ENCODE results near the gene TCF3.

The TCF3 gene

GRCh38 chr19:1646149-1646548 is 6.3 kb downstream of the TCF3 start:
- no peak for TF ChIP-seq CEBPB (IDR thresholded peaks at IDR 0.05)
- no peak for TF ChIP-seq ZBTB7A (IDR thresholded peaks at IDR 0.05; ENCODE audit: low read depth)
- TF ChIP-seq TAF1 (IDR thresholded peaks at IDR 0.05; ENCODE audit: low read depth), result no peak
- TF ChIP-seq, protein P1, sequence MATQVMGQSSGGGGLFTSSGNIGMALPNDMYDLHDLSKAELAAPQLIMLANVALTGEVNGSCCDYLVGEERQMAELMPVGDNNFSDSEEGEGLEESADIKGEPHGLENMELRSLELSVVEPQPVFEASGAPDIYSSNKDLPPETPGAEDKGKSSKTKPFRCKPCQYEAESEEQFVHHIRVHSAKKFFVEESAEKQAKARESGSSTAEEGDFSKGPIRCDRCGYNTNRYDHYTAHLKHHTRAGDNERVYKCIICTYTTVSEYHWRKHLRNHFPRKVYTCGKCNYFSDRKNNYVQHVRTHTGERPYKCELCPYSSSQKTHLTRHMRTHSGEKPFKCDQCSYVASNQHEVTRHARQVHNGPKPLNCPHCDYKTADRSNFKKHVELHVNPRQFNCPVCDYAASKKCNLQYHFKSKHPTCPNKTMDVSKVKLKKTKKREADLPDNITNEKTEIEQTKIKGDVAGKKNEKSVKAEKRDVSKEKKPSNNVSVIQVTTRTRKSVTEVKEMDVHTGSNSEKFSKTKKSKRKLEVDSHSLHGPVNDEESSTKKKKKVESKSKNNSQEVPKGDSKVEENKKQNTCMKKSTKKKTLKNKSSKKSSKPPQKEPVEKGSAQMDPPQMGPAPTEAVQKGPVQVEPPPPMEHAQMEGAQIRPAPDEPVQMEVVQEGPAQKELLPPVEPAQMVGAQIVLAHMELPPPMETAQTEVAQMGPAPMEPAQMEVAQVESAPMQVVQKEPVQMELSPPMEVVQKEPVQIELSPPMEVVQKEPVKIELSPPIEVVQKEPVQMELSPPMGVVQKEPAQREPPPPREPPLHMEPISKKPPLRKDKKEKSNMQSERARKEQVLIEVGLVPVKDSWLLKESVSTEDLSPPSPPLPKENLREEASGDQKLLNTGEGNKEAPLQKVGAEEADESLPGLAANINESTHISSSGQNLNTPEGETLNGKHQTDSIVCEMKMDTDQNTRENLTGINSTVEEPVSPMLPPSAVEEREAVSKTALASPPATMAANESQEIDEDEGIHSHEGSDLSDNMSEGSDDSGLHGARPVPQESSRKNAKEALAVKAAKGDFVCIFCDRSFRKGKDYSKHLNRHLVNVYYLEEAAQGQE (IDR thresholded peaks at IDR 0.05; ENCODE audit: low read depth), result no peak
- TF ChIP-seq CREB1 (IDR thresholded peaks at IDR 0.05; ENCODE audit: low read depth), result no peak
- TF ChIP-seq EGR1 (IDR thresholded peaks at IDR 0.05), result no peak
- TF ChIP-seq MAX (IDR thresholded peaks at IDR 0.05), result no peak
- no peak for TF ChIP-seq RAD21 (IDR thresholded peaks at IDR 0.05; ENCODE audit: low read depth)
- TF ChIP-seq EP300 (IDR thresholded peaks at IDR 0.05; ENCODE audit: borderline replicate concordance), result no peak
- TF ChIP-seq TEAD4 (IDR thresholded peaks at IDR 0.05), result no peak
- no peak for TF ChIP-seq TCF12 (IDR thresholded peaks at IDR 0.05; ENCODE audit: low read depth)
- TF ChIP-seq YY1 (IDR thresholded peaks at IDR 0.05; ENCODE audit: low read depth), result no peak

GRCh38 chr19:1645299-1645698 is 7.1 kb downstream of the TCF3 start:
- no peak for TF ChIP-seq FOXM1 (IDR thresholded peaks at IDR 0.05; ENCODE audit: borderline replicate concordance, low read depth)
- no peak for TF ChIP-seq TCF12 (IDR thresholded peaks at IDR 0.05; ENCODE audit: low read depth)
- TF ChIP-seq YY1 (IDR thresholded peaks at IDR 0.05; ENCODE audit: low read depth), result no peak
- no peak for TF ChIP-seq TEAD4 (IDR thresholded peaks at IDR 0.05)
- no peak for TF ChIP-seq EGR1 (IDR thresholded peaks at IDR 0.05)
- no peak for TF ChIP-seq ZBTB7A (IDR thresholded peaks at IDR 0.05; ENCODE audit: low read depth)
- no peak for TF ChIP-seq TAF1 (IDR thresholded peaks at IDR 0.05; ENCODE audit: low read depth)
- no peak for TF ChIP-seq EP300 (IDR thresholded peaks at IDR 0.05; ENCODE audit: borderline replicate concordance)
- no peak for TF ChIP-seq NFIC (IDR thresholded peaks at IDR 0.05)
- TF ChIP-seq MAX (IDR thresholded peaks at IDR 0.05), result no peak
- no peak for TF ChIP-seq RAD21 (IDR thresholded peaks at IDR 0.05; ENCODE audit: low read depth)
- TF ChIP-seq, protein P2, sequence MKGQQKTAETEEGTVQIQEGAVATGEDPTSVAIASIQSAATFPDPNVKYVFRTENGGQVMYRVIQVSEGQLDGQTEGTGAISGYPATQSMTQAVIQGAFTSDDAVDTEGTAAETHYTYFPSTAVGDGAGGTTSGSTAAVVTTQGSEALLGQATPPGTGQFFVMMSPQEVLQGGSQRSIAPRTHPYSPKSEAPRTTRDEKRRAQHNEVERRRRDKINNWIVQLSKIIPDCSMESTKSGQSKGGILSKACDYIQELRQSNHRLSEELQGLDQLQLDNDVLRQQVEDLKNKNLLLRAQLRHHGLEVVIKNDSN (IDR thresholded peaks at IDR 0.05), result no peak
- TF ChIP-seq, protein P1 (IDR thresholded peaks at IDR 0.05; ENCODE audit: low read depth), result no peak
- no peak for TF ChIP-seq CEBPB (IDR thresholded peaks at IDR 0.05)
- TF ChIP-seq CREB1 (IDR thresholded peaks at IDR 0.05; ENCODE audit: low read depth), result no peak

GRCh38 chr19:1644070-1644469 is 8.3 kb downstream of the TCF3 start:
- TF ChIP-seq CREB1 (IDR thresholded peaks at IDR 0.05; ENCODE audit: low read depth) (no peak), TEAD4 (IDR thresholded peaks at IDR 0.05) (no peak), EP300 (IDR thresholded peaks at IDR 0.05; ENCODE audit: borderline replicate concordance) (no peak), NFIC (IDR thresholded peaks at IDR 0.05) (no peak), TAF1 (IDR thresholded peaks at IDR 0.05; ENCODE audit: low read depth) (no peak), EGR1 (IDR thresholded peaks at IDR 0.05) (no peak), RAD21 (IDR thresholded peaks at IDR 0.05; ENCODE audit: low read depth) (no peak)
- TF ChIP-seq, protein P1 (IDR thresholded peaks at IDR 0.05; ENCODE audit: low read depth), result no peak

DNA sequence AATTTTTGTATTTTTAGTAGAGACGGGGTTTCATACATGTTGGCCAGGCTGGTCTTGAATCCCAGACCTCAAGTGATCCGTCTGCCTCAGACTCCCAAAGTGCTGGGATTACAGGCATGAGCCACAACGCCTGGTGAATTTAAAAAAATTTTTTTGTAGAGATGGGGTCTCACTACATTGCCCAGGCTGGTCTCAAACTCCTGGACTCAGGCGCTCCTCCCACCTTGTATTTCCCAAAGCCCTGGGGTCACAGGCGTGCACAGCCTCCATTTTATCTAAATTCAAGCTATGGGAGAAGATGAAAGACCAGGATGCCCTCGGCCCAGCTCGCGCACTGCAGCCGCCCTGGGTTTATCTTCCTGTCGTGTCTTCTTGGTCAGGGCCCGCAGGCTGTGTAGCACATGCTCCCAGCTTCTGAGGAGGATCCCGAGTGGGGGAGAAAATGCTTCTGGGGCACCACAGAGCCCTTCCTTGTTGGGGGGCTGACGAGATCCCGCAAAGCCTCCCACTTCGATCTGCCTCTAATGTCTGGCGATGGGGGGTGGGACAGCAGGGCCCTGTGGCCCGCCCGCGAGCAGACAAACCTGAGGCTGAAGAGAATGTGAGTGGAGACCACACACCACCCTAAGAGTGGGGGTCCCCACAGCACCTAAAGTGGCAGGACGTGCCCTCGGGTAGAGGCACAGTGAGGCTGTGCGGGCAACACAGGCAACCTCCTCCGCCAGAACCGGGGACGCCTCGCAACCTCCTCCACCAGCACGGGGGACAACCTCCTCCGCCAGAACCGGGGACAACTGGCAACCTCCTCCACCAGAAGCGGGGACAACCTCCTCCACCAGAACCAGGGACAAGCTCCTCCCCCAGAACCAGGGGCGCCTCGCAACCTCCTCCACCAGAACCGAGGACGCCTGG is 15.8 kb downstream of the TCF3 start:
- no peak for TF ChIP-seq MAX (IDR thresholded peaks at IDR 0.05)

DNA sequence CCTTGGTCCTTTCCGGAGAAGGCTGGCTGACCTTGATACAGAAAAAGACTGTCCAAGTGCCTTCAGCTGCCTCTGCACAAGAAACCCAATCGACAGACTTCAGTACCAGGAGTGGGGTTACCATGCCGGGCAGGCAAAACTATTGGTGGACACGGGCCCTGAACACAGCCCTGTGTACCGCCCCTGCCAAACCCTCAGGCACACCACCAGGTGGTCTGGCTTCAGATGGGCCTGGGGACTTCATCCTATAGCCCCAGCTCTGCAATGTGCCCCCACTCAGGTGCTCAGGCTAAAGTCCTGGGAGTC is 17.5 kb downstream of the TCF3 start:
- no peak for TF ChIP-seq CEBPB (IDR thresholded peaks at IDR 0.05)
- no peak for TF ChIP-seq RAD21 (IDR thresholded peaks at IDR 0.05; ENCODE audit: low read depth)
- TF ChIP-seq, protein P1 (IDR thresholded peaks at IDR 0.05; ENCODE audit: low read depth), result no peak
- TF ChIP-seq EGR1 (IDR thresholded peaks at IDR 0.05), result no peak
- TF ChIP-seq TEAD4 (IDR thresholded peaks at IDR 0.05), result no peak

Measured in Ishikawa (cell line).